Caco-2 (cell line): ENCODE measurements around the gene ALK. TPM values are rescaled to one million over a fixed set of nuclear protein-coding genes. Genes with fewer than 3 reads are reported as not detected.

ENCODE experiments used
- BruUV-seq: library from RNA; stranded (reverse); fragments of 400-500 nt; replicated peaks from 2 replicates; lab custom pipeline; 2021; lab: Mats Ljungman, UMichigan
- CTCF ChIA-PET: fragments of 300-600 bp; sonication (Branson Sonifier 250); formaldehyde crosslinking; loops from one replicate; lab custom pipeline; 2022; ENCODE audit warnings: antibody characterized with exemption; lab: Charles Lee
- POLR2A ChIA-PET: fragments of 300-600 bp; sonication (Branson Sonifier 250); formaldehyde crosslinking; loops from one replicate; lab custom pipeline; 2022; ENCODE audit warnings: antibody characterized with exemption; lab: Charles Lee
- DNase-seq, 2 experiments: peaks; one replicate each; pipeline versions ENCODE4 v3.0.0 to v3.0.0-alpha.2; 2020 to 2022
- H3K27me3 ChIP-seq: replicated peaks from 2 replicates; pipeline ENCODE4 v1.6.0; 2011; ENCODE audit warnings: low read length; ENCODE audit not compliant: control insufficient read depth, insufficient read depth
- H3K36me3 ChIP-seq: 2 replicates; pipeline ENCODE4 v1.5.1; 2011; ENCODE audit warnings: low read length; ENCODE audit not compliant: control insufficient read depth, insufficient read depth
- H3K4me1 ChIP-seq: fragments of 250-450 bp; sonication (Bioruptor Pico); 2 replicates; pipeline ENCODE4 v1.5.1; 2020; ENCODE audit warnings: mild to moderate bottlenecking
- H3K4me3 ChIP-seq: 2 replicates; pipeline ENCODE4 v1.5.1; 2011; ENCODE audit warnings: low read depth, mild to moderate bottlenecking, control low read depth, low read length
- H3K9me3 ChIP-seq: fragments of 250-450 bp; sonication (Bioruptor Pico); 2 replicates; pipeline ENCODE4 v1.5.1; 2020; ENCODE audit warnings: mild to moderate bottlenecking, moderate library complexity
- H3K27ac Mint-ChIP-seq: one replicate; pipeline ENCODE4 v1.8.0; 2022; ENCODE audit warnings: mixed read lengths; ENCODE audit not compliant: unreplicated experiment
- H3K27me3 Mint-ChIP-seq: one replicate; pipeline ENCODE4 v1.8.0; 2022; ENCODE audit warnings: mixed read lengths; ENCODE audit not compliant: insufficient read depth, unreplicated experiment
- H3K36me3 Mint-ChIP-seq: one replicate; pipeline ENCODE4 v1.8.0; 2022; ENCODE audit warnings: mild to moderate bottlenecking, mixed read lengths; ENCODE audit not compliant: insufficient read depth, unreplicated experiment
- H3K4me1 Mint-ChIP-seq: one replicate; pipeline ENCODE4 v1.8.0; 2022; ENCODE audit warnings: low read depth, mixed read lengths; ENCODE audit not compliant: unreplicated experiment
- H3K4me3 Mint-ChIP-seq: one replicate; pipeline ENCODE4 v1.8.0; 2022; ENCODE audit warnings: mild to moderate bottlenecking, moderate library complexity, mixed read lengths; ENCODE audit not compliant: unreplicated experiment
- H3K9me3 Mint-ChIP-seq: one replicate; pipeline ENCODE4 v1.8.0; 2022; ENCODE audit warnings: mixed read lengths; ENCODE audit not compliant: unreplicated experiment
- intact Hi-C: fragments of 100-400 bp; cut with micrococcal nuclease; formaldehyde crosslinking; loops from one replicate; pipeline ENCODE4 v1.10.0; 2022; ENCODE audit not compliant: unreplicated experiment
- total RNA-seq: library from RNA; stranded (reverse); gene quantifications from 2 replicates; pipeline ENCODE4 v1.2.3, GENCODE V29; 2022
- TF ChIP-seq, protein P1 (sequence below), 2 experiments: fragments of 200-600 bp in 1 of 2; IDR thresholded peaks; 1 replicate in 1 of 2; 2 replicates in 1 of 2; pipeline versions ENCODE4 v1.5.1 to v1.8.0; 2011 to 2022; ENCODE audit warnings: antibody characterized with exemption in 1 of 2, control low read depth in 1 of 2, inconsistent platforms in 1 of 2, low read depth in 1 of 2, low read length in 1 of 2, mild to moderate bottlenecking in 1 of 2, moderate library complexity in 1 of 2; ENCODE audit not compliant: insufficient read depth in 1 of 2, severe bottlenecking in 1 of 2, unreplicated experiment in 1 of 2

The ALK gene
- total RNA-seq, 1 experiment from 2014 or later: 0.11 TPM

DNA sequence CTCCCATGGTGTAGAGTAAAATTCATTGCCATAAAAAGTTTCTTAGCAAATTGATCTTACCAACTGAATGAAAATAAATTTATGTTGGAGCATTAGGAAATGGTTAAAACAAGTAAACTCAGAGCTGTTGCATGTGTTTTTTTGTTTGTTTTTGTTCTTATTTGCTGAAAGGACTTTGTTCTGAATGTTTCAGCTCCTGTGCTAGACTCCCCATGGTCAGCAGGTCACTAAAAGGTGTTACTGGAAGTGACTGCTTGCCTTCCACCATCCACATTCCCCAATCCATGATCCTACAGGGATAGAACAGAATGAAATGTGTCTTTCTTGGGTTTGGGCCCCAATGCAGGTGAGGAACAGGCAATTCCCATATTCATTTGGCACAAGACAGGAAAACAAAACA lies 101.8 kb downstream of the ALK start:
- no peaks in the 10 kb centered on the region for H3K36me3 Mint-ChIP-seq
- intact Hi-C loops: no loop called here
- Histone ChIP-seq H3K36me3 (no peaks in the 10 kb centered on the region), H3K4me3 (no peak overlapping the region), H3K27me3 (no peaks in the 10 kb centered on the region), H3K9me3 (no peaks in the 10 kb centered on the region; the same call in 1 of the 2 replicates), H3K4me1 (no peaks in the 10 kb centered on the region)
- H3K4me3 Mint-ChIP-seq: no peak overlapping the region
- no peaks in the 10 kb centered on the region for H3K4me1 Mint-ChIP-seq
- ChIA-PET POLR2A (no interaction called here), CTCF (no interaction called here)
- H3K27ac Mint-ChIP-seq: no peak overlapping the region
- H3K9me3 Mint-ChIP-seq: no peaks in the 10 kb centered on the region
- TF ChIP-seq, protein P1, sequence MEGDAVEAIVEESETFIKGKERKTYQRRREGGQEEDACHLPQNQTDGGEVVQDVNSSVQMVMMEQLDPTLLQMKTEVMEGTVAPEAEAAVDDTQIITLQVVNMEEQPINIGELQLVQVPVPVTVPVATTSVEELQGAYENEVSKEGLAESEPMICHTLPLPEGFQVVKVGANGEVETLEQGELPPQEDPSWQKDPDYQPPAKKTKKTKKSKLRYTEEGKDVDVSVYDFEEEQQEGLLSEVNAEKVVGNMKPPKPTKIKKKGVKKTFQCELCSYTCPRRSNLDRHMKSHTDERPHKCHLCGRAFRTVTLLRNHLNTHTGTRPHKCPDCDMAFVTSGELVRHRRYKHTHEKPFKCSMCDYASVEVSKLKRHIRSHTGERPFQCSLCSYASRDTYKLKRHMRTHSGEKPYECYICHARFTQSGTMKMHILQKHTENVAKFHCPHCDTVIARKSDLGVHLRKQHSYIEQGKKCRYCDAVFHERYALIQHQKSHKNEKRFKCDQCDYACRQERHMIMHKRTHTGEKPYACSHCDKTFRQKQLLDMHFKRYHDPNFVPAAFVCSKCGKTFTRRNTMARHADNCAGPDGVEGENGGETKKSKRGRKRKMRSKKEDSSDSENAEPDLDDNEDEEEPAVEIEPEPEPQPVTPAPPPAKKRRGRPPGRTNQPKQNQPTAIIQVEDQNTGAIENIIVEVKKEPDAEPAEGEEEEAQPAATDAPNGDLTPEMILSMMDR (IDR thresholded peaks at IDR 0.05; ENCODE audit: insufficient read depth in 1 of 2, low read depth in 1 of 2, low read length in 1 of 2, severe bottlenecking in 1 of 2, unreplicated experiment in 1 of 2): no peak
- no TSS peak for BruUV-seq
- H3K27me3 Mint-ChIP-seq: peaks cover 8% of the 10 kb centered on the region
- DNase-seq: no peak

DNA sequence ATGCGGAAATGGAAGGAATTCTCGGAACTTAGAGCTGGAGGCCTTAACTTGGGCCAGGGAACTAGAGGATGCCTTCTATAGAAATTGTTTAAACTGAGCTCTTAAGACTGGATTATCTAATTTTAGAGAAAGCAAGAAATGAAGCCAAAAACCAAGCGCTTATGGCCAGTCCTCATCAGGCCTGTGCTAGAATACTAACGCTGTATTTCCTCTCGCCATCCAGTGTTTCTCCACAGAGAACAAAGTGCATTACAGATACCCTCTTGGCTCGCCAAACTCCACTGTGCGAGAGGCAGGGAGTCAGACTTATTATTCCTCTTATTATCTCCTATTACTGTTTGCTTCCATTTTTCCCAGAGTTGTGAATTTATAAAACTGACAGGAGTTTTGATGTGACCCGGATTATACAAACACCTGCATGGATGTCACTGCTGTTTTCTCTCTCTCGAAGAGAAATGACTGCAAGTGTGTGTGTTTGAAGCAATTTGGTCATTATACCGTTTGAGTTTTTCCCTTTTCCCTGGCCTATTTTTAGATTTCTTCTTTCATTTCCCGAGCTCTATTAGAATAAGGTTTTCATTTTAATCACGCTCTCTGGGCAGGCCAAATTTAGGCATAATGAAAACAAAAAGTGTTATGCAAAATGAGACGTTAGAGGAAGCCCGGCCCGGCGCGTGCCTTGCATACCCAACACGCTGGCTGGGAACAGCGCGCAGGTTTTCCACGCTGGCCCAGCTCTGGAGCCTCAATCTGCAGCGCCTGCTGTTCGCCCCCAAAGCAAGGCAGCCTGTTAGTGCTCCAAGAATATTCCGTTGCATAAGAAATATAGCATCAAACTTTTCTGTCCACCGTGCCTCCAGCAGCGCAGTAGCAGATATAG lies 103.3 kb downstream of the ALK start:
- H3K4me1 ChIP-seq: no peaks in the 10 kb centered on the region
- Mint-ChIP-seq H3K27ac (no peak overlapping the region), H3K4me3 (no peak overlapping the region), H3K4me1 (no peaks in the 10 kb centered on the region), H3K36me3 (no peaks in the 10 kb centered on the region), H3K27me3 (peaks cover 8% of the 10 kb centered on the region), H3K9me3 (no peaks in the 10 kb centered on the region)
- no peaks in the 10 kb centered on the region; the same call in 1 of the 2 replicates for H3K9me3 ChIP-seq
- no peaks in the 10 kb centered on the region for H3K27me3 ChIP-seq
- BruUV-seq: no TSS peak
- H3K36me3 ChIP-seq: no peaks in the 10 kb centered on the region
- no peak for DNase-seq
- ChIA-PET CTCF (no interaction called here), POLR2A (no interaction called here)
- no peak overlapping the region for H3K4me3 ChIP-seq
- TF ChIP-seq, protein P1 (IDR thresholded peaks at IDR 0.05; ENCODE audit: insufficient read depth in 1 of 2, low read depth in 1 of 2, low read length in 1 of 2, severe bottlenecking in 1 of 2, unreplicated experiment in 1 of 2): no peak
- intact Hi-C loops: no loop called here

DNA sequence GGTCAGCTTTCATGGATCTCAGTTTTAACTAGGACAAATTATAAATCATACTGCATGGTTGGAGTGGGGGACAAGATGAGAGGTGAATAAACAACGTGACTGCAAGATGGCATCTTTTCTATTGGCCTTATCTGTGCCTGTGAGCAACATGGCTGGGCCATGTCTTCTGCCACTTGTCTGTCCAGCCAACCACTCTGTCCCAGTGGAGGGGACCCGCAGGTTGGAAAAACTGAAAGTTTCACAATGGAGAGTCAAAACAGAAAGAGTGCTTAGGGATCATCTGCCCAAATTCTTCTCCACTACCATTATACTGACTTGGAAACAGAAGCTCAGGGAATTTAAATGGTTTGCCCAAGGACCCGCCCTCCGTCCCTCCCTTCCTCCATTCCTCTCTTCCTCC lies 104.1 kb downstream of the ALK start:
- intact Hi-C loops: no loop called here
- CTCF ChIA-PET: no interaction called here
- DNase-seq: no peak

More for the DNA sequence above, 104.1 kb downstream of the ALK start:
- no peak overlapping the region for H3K4me3 Mint-ChIP-seq
- BruUV-seq: no TSS peak
- H3K4me1 Mint-ChIP-seq: no peaks in the 10 kb centered on the region
- H3K4me3 ChIP-seq: no peak overlapping the region
- no peaks in the 10 kb centered on the region for H3K36me3 ChIP-seq
- no peaks in the 10 kb centered on the region for H3K9me3 Mint-ChIP-seq
- no peaks in the 10 kb centered on the region; the same call in 1 of the 2 replicates for H3K9me3 ChIP-seq
- no peaks in the 10 kb centered on the region for H3K27me3 ChIP-seq
- no peaks in the 10 kb centered on the region for H3K36me3 Mint-ChIP-seq
- peaks cover 8% of the 10 kb centered on the region for H3K27me3 Mint-ChIP-seq
- TF ChIP-seq, protein P1 (IDR thresholded peaks at IDR 0.05; ENCODE audit: insufficient read depth in 1 of 2, low read depth in 1 of 2, low read length in 1 of 2, severe bottlenecking in 1 of 2, unreplicated experiment in 1 of 2): no peak
- H3K27ac Mint-ChIP-seq: no peak overlapping the region
- POLR2A ChIA-PET: no interaction called here
- no peaks in the 10 kb centered on the region for H3K4me1 ChIP-seq
